Left hindlimb (tissue), 1 donor: Measurements from ENCODE around the gene CAMK2D.

Experiments
- DNase-seq: peaks from one replicate; pipeline ENCODE4 v3.0.0-alpha.2; 2018

CAMK2D gene

DNA sequence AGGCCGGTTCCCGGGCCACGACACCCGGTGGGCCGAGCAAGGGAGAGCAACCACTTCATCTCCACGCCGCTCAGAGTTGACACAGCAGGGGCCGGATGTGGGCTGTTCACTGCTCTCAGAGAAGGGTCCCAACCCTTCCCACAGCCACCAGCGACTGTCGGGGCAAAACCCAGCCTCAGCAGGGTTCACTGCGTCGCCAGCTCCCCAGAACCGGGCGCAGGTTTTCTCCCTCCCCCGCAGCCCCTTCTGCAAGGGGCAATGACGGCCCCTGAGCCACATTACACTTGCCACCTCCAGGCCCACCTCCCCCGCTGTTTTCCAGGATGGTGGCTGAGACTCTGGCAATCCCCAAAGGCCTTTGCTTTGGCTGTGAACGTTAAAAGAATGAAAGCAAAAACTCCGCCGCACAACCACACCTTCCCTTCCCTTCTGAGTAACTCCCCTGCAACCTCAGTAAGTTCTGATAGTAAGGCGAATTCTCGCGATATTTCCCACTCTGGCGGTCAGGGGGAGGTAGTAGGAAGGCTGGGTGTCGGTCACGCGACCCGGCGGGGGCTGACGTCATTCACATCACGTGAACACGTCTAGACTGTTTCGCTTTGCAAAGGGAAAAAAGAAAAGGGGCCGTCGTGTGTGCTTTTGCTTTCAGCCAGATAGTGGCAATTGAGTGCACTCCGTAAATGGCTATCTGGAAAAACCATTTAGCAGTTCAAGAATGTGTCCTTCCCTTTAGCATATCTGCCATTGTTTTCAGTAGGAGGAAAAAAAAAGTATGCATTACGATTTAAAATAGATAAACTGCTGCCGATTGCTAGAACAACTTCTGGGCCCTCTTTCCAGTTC lies 869 bp upstream of the CAMK2D start:
- peak; percentile 99 for DNase-seq

- peak; percentile 87 for DNase-seq
These were observed 531 bp downstream of the CAMK2D start for GRCh38 chr4:113760795-113761619.

DNA sequence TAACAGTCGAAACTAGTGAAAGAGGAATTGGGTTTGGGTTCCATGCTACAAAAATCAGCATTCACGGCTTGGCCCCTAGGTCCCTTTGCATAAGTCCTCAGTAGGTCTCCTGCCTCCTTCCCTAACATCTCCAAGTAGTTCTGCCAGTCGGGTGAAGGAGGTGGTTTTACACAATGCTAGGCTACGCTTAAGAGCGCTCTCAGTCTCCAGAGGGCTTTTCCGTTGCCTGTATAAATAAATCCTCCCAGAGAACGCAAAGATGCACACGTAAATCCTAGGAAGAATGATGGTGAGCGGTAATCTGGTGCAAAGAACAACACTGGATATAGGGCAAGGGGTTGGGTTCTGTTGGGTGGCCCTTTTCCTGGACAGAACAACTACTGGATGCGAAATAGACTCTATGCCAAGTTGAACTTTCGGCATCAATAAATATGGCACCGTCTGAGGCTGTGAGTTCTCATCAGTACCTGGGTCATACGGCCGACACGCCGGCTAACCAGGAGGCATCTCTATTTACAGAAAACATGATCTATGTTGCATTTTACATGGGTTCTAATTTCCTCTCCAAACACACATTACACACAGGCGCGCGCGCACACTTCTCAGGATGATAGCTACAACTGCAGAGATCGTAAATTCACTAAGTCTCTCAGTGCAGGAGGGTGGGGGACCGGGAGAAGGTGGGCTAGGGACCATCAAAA lies 1.3 kb downstream of the CAMK2D start:
- peak; percentile 54 for DNase-seq

GRCh38 chr4:113759696-113760093 lies 1.8 kb downstream of the CAMK2D start:
- no peak for DNase-seq

DNA sequence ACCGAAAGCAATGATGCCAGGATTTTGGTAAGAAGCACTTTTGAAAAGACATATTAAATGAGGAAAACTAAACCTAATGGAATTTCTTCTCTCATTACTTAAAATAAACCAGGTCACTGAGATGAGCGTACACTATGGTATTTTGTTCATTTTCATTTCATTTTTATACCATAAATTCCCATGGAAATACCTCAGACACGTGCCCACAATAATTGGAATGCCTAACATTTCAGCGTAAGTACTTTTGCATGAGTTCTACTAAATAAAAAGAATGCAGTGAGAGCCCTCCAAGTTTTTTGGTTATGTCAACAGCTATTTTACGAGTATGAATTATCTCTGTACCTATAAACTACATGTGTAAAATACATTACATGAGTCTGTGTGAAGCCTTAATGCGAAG lies 3.2 kb downstream of the CAMK2D start:
- no peak for DNase-seq

GRCh38 chr4:113757486-113757885 lies 4.1 kb downstream of the CAMK2D start:
- no peak for DNase-seq

DNA sequence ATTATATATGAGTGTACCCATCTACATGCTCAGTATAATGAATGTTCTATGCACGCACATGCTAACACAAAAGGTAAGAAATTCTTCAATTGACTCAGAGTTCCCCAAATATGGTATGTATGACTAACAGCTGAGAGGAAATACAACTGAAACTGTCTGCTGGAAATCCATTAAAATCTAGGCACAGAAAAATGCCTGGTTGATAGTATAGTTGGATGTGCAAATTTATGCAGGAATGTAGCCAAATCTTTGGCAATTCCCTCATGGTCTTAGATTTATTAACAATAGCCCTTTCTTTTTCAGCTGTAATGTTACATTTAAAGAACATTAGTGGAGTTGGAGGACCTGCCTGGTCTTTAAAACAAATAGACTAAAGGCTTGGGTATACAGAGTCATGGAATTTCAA lies 5.5 kb downstream of the CAMK2D start:
- no peak for DNase-seq

- no peak for DNase-seq
These were observed 10.8 kb downstream of the CAMK2D start for GRCh38 chr4:113750734-113751133.

- no peak for DNase-seq
These were observed 11.2 kb downstream of the CAMK2D start for GRCh38 chr4:113750296-113750695.

DNA sequence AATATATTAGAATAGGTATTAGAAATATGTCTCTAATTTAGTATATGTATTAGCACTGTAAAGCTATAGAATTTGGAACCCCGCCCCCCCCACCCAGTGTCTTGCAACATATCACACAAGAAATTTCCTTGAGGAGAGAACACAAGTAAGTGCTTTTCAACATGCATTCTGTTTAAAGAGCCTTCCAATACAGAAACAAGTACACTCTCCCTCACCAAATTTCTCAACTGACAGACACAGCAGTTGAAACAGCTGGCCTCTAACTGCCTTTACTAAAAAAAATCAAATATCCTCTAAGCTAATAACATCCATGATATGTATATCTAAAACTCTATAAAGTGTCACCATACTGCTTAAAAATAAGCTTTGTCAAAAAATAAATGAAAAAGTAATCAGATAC lies 12.4 kb downstream of the CAMK2D start:
- DNase-seq: no peak

GRCh38 chr4:113747949-113748348 lies 13.6 kb downstream of the CAMK2D start:
- no peak for DNase-seq

- DNase-seq: no peak
These were observed 15.8 kb downstream of the CAMK2D start for GRCh38 chr4:113745711-113746110.

GRCh38 chr4:113744667-113745240 lies 16.8 kb downstream of the CAMK2D start:
- no peak for DNase-seq

GRCh38 chr4:113743690-113744089 lies 17.8 kb downstream of the CAMK2D start:
- DNase-seq: no peak

DNA sequence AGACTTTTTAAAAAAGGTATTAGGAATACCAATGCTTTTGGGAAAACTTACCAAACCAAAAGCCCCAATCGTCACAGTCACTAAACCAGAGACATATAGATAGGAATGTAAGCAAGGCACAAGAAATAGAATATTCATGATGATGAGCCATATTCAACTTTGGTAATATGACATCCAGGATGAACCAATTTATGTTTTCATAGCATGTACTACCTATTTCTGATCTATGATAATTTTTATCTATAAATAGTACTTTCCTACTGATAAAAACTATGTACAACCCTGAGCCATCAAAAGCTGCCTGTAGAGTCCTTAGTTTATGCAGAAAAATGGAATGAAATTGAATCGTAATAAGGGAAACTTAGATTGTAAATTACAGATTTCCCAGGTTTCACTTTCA lies 18.9 kb downstream of the CAMK2D start:
- no peak for DNase-seq

- DNase-seq: no peak
These were observed 19.6 kb downstream of the CAMK2D start for GRCh38 chr4:113741956-113742355.

GRCh38 chr4:113740857-113741379 lies 20.6 kb downstream of the CAMK2D start:
- DNase-seq: no peak

GRCh38 chr4:113739197-113739596 lies 22.3 kb downstream of the CAMK2D start:
- no peak for DNase-seq

GRCh38 chr4:113738251-113738650 lies 23.3 kb downstream of the CAMK2D start:
- no peak for DNase-seq

GRCh38 chr4:113733685-113734084 lies 27.9 kb downstream of the CAMK2D start:
- DNase-seq: no peak

DNA sequence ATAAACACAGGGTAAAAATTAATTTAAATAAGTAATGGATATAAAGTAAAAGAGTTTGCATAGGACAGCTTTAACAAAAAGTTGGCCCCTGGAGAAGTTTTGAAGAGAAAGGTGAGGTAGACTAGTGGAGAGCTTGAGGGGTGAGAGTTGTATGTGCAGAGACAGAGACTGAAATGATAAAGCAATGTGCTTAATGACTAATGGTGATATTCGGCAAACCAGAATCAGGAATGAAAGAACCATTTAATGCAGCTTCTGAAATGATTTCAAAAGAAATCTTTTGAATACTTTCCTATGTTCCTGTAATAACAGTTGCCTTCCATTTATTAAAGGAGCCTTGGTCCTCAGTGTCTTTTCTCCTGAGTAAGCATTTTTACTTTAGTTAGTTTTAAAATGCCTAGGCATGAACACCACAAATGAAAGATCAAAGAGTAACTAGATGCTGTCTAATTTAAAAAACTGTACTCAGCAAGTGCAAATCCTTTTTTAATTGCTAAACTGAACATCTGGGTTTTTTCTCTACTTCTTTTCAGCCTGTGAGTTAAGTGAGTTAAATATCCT lies 28.5 kb downstream of the CAMK2D start:
- no peak for DNase-seq

DNA sequence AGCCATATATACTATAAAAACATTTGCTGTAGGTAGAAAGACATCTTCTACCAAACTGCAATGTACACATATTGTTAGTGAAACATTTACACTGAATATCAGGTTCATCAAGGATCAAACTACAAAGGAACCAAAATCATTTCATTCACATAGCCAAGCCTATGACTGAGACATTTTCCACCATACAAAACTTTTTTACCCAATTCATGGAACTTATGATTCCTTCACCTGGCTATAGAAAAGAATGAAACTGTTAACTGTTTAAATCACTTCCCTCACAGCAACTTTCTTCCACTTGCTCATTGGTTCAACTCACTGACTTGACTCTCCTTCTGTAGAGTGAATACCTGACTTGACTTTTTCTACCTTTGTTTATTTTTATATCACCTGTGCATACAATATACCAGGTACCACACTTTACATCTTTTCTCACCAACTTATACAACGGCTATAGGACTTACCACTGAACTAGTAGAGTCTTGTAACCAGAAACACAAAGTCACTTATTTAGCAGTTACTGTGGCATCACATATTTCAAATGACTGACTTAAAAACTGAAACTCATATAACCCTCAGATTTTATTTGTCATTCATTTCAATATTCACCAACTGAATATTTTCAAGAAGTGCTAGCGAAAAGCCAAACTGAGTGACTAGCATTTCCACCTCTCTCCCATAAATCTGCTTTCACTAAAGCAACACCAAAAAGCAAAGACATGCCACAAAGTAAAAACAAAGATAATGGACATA lies 30.9 kb downstream of the CAMK2D start:
- DNase-seq: no peak
